Measurements from ENCODE around the gene LIMS2.

DNA sequence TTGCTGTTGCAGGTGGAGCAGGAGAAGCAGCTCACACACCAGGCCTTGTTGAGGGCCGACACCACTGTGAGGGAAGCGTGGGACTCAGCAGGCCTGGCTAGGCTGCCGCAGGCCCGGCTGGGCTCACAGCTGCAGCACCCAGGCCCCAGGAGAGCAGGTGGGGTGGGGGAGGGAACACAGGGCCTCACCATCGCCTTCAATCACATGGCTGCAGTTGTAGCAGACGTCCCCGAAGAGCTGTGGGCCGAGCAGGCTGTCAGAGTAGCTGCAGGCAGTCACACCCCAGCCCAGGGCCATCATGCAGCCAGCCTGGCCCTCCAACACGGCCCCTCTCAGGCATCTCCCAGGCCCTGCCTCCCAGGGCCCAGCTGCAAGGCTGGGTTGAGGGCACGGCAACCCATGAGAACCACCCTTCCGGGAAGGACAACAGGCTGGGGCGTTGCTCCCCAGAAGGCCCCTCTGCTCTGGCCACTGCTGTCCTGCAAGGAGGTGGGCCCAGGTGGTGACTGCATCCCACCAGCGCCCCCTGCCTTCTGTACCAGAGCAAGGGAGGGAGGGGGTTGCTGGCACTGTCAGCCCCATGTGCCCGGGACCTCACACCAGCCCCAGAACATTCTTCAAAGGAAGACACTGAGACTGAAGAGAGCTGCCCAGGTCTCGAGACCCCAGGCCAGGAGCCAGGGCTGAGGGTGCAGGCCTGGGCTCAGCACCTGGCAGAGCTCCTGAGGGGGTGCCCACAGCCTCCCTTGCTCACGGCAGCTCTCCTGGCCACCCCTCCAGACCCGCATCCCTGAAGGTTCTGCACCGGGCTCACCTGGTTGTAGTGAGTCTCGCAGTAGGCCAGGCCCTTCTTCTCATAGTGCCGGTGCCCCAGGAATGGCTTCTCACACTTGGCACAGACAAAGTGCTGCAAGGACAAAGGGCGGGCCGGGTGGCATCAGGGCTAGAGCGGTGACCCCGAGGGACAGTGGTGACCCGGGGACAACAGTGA lies 35.0 kb downstream of the LIMS2 start:
- TF ChIP-seq, protein P1, sequence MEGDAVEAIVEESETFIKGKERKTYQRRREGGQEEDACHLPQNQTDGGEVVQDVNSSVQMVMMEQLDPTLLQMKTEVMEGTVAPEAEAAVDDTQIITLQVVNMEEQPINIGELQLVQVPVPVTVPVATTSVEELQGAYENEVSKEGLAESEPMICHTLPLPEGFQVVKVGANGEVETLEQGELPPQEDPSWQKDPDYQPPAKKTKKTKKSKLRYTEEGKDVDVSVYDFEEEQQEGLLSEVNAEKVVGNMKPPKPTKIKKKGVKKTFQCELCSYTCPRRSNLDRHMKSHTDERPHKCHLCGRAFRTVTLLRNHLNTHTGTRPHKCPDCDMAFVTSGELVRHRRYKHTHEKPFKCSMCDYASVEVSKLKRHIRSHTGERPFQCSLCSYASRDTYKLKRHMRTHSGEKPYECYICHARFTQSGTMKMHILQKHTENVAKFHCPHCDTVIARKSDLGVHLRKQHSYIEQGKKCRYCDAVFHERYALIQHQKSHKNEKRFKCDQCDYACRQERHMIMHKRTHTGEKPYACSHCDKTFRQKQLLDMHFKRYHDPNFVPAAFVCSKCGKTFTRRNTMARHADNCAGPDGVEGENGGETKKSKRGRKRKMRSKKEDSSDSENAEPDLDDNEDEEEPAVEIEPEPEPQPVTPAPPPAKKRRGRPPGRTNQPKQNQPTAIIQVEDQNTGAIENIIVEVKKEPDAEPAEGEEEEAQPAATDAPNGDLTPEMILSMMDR (IDR thresholded peaks at IDR 0.05): no peak
- no peak for TF ChIP-seq ZFX (IDR thresholded peaks at IDR 0.05; ENCODE audit: borderline replicate concordance)
